Midbrain (tissue), 1 donor: ENCODE results near the gene ZNF18.
"Not testable (repeated sequence)": the region's sequence is repeated elsewhere in the genome, so short reads cannot be mapped to it uniquely, and the experiment has no call there.

ENCODE experiments used
- DNase-seq: peaks from one replicate; lab custom pipeline; 2025; lab: John Stamatoyannopoulos, UW

Gene ZNF18

DNA sequence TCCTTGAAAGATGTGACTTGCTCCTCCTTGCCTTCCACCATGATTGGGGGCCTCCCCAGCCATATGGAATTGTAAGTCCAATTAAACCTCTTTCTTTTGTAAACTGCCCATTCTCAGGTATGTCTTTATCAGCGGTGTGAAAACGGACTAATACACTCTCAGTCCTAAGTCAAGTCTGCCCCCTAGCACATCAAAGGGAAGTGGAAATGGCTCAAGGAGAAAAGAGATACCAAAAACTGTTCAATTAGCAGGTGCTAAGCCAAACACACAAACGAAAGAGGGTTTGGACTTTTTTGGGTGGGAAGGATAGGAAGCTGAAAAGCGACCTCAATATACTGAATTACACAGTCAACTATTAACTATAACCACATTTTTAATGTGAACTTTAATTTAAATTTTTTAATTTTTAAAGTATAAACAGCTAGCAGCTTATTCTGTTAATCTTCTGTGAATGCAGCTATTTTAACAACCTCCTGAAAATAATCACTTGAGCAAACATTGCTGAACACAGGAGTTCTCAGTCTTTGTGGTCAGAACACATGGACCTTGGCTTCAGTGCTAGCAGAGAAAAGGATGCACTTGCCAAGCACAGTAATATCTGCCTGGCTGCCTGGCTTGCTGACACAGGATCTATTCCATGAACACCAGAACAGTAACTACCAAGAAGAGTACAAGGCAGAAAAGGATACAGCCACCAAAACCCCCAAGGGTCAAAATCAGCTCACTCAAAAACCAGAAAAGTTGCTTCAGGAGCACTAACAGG, 10.9 kb downstream of the ZNF18 start:
- peak; percentile 14 for DNase-seq

DNA sequence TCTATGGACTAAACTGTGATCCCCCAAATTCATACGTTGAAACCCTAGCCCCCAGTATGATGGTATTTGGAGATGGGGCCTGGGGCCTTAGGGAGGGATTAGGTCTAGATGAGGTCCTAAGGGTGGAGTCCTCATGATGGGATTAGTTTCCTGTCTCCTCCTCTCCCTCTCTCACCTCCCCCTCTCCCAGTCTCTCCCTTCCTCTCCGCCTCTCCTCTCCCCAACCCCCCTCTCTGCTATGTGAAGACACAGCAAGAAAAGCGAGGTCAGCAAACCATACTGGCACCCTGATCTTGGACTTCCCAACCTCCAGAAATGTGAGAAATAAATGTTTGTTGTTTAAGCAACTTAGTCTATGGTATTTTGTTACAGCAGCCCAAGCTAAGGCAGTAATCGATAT, 15.4 kb downstream of the ZNF18 start:
- DNase-seq = no peak

DNA sequence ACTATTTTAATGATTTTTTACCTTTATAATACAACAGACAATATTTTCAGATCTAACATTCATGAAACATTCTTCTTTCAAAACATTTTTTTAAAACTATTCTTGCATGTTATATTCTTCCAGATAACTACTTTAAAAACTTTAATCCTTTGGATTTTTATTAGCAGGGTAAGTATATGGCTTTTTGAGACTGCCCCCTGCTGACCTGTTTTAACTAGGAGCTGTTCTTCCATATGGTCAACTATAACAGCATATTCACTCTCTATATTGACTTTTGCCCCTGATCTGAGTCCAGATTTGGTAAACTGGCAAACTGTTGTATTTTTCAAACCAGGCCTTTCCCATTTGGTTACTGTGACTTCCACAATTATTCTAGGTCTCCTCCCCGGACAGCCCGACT, 16.5 kb downstream of the ZNF18 start:
- no peak for DNase-seq

DNA sequence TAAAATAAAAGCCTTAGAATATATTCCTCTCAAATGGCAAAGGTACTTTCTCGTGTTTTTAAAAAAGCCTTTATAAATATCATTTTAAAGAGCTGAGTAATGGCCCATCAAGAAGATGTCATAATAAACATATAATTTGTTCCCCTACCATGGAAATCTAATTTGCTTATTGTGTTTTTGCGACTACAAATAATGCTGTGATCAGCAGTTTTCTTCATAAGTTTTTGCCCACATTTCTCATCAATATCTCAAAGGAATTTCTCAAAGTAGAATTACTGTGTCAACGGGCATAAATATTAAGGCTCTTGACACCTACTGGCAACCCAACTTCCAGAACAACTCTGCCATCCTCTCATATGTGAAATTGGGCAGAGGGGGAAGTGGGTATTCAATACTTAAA, 17.5 kb downstream of the ZNF18 start:
- DNase-seq = no peak

DNA sequence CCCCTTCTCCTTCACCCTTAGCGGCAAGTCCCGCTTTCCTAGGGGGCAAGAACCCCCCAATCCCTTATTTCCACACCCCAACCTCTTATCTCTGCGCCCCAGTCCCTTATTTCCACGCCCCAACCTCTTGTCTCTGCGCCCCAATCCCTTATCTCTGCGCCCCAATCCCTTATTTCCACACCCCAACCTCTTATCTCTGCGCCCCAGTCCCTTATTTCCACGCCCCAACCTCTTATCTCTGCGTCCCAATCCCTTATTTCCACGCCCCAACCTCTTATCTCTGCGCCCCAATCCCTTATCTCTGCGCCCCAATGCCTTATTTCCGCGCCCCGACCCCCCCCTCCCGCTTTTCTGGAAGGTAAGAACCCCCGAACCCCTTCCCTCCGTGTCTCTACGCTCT, 24.5 kb downstream of the ZNF18 start:
- DNase-seq = not testable (repeated sequence)

DNA sequence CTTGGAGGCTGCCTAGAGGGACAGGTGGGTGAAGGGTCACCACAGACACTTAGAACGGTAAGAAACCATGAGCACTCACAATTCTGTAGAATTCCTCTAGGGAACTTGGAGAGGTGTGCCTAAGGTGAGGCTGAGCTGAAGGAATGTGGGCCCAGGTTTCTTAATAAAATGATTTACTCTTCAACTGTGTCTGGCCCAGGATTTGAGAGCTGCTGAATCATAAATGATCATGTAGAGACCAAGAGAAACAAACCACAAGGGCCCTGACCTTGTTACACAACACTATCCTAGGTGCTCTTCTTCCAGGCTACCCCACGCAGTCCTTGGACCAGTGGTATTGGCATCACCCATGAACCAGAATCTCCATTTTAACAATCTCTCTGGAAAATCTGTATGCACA, 27.7 kb downstream of the ZNF18 start:
- DNase-seq = no peak

DNA sequence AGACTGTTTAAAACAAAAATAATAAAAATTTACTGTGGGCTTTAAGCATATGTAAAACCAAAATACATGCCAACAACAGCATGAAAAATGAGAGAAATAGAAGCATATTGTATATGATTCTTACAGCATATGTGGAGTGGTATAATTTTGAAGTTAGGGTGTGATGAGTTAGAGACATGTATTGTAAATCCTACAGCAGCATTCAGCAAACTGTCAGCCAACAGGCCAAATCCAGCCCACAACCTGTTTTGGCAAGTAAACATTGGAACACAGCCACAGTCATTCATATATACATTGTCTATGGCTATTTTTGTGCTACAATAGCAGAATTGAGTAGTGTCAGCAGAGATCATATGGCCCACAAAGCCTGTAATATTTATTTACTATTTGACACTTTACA, 42.3 kb downstream of the ZNF18 start:
- no peak for DNase-seq

DNA sequence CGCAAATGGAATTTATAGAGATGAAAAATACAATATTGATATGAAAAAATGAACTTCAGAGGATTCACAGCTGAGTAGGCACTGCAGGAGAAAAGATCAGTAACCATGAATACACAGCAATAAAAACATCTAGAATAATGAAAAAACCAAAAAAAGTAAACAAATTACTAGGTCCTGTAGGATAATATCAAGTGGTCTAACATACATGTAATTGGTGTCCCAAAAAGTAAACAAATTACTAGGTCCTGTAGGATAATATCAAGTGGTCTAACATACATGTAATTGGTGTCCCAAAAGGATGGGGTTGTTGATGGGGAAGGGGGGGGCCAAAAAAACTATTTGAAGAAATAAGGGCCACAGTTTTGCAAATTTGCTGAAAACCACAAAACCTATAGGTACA, 43.4 kb downstream of the ZNF18 start:
- DNase-seq = no peak

DNA sequence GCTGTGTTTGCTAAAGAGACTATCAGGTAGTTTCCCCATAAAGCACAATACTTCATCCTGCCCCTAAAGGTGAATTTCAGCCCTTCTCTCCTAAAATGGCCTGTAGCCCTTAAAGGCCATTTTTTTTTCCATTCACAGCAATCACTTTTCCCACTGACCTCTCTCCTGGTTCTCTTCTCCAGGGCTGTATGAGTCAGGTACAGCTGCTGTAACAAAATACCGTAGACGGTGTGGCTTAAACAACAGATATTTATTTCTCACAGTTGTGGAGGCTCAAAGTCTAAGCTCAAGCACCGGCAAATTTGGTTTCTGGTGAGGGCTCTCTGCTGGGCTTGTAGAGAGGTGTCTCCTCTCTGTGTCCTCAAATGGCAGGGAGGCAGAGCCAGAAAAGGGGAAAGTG, 44.7 kb downstream of the ZNF18 start:
- DNase-seq = no peak

DNA sequence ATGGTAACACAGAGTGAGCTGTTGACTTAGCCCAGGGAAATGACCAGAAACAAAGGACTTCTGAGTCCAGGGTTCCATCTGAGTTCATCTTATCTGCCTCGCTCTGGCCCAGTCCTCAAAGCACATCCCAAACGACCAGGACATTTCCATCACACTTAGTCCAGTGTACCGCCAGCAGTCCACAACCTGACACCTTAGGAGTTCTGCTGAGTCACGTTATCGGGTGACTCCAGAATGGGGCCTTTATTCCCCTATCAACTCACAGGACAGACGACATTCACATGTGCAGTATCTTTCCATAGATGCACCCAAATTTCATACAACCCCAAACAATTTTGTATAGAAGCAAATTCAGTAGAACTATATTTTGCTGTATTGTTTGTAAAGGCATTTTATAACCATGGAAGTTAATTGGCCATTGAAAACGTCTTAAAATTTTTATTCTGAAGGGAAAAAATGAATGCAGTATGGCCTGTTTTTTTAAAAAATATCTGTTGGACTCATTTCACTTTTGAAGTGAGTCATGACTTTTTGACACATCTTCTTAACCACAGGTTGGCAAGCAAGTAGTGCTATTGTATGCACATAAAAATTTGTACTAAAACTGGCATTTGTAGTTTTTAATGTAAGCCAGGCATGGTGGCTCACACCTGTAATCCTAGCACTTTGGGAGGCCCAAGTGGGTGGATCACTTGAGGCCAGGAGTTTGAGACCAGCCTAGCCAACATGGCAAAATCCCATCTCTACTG, 46.3 kb downstream of the ZNF18 start:
- DNase-seq = no peak

DNA sequence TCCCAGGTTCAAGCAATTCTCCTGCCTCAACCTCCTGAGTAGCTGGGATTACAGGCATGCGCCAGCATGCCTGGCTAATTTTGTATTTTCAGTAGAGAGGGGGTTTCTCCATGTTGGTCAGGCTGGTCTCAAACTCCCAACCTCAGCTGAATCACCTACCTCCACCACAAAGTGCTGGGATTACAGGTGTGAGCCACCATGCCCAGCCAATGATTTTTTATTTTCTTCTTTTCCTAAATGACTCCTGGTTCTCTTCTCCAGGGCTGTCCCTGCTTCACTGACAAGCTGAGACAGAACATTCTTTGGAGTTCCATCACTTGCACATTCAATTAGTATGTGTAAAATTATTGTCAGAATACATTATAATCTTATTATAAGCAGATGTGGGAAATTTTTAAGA, 47.7 kb downstream of the ZNF18 start:
- DNase-seq = not testable (repeated sequence)

DNA sequence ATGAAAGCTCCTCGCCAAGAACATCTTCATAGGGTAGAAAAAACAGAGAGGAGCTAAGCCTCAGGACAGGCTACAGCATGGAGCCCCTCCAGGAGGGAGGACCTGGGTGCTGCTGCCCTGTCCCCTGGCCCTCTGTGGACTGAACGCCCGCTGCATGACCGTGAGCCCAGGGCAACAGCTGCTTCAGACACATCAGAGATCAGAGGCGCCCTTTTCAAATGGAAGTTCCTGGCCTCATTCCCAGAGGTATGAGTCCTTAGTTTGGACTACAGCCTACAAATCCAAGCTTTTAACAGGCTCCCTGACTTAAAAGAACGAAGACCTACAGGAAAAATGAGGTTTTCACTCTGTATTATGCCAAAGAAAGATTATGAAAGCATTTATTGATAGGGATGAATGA, 48.5 kb downstream of the ZNF18 start:
- no peak for DNase-seq

DNA sequence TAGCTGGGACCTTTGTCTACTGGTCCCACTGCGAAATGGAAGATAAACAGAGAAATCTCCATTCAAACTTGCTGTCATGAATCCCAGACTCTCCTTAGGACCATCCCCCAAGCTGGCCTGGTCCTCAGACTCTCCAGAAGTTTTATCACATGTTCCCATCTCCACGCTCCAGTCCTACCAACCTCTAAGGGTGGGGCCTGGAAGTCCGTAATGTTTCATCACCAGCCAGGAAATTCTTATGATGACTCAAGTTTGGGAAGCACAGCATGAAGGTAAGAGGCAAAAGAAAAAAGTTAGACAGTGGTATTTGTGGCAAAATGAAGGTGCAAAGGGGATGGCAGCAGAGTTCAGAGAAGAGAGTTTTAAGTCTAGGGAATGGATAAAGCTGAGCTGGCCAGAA, 52.7 kb downstream of the ZNF18 start:
- no peak for DNase-seq

DNA sequence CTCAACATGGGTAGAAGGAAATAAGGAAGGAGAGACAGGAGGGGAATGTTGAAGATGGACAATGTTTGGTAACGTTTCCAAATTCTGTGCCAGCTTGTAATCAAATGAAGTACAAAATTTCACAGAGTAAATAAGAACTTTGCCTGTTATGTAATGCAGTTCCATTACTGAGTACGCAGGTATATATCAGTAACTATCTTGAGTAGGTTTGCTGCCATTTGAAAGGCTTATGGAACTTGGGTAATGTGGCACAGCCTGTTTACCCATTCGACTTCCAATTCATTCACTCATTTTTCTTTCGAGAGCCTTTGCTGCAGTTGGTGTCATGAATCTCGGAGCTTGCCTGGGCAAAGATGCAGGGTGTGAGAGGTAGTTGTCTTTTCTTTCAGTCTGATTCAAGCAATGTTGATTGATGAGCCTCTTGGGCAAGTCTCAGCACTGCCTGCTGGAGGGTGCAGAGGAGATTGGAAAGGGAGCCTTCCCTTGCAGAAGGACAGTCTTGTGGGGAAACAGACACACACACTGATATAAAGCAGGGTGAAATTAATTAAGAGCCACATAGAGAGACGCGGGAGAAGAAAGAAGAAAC, 53.4 kb downstream of the ZNF18 start:
- no peak for DNase-seq

DNA sequence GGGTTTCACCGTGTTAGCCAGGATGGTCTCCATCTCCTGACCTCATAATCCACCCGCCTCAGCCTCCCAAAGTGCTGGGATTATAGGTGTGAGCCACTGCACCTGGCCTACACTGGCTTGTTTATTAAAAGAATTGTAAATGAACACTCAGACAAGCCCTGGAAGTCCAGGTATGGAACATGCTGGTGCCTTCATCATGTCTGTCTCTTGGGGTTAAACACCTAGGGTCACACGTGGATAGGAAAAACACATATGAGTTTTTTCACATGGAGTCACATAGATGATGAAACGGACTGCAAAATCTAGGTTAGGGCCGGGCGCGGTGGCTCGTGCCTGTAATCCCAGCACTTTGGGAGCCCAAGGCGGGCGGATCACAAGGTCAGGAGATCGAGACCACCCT, 54.2 kb downstream of the ZNF18 start:
- DNase-seq = not testable (repeated sequence)

DNA sequence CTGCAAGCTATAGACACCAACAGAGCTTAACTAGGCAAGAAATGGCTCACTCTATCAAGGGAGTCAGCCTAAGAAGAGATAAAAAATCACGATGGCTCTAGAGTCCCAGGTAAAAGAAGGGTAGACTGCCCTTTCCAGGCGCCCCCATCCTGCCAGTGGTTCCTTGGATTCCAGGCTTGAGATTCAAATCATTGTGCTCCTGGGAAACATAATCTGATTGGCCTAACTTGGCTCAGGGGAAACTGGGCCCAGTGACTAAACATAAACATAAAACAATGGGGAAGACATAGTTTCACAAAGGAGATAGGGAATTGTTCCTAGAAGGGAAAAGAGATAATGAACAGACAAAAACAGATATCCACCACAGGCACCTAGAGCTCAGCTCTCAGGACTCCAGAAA, 56.4 kb downstream of the ZNF18 start:
- DNase-seq = no peak

DNA sequence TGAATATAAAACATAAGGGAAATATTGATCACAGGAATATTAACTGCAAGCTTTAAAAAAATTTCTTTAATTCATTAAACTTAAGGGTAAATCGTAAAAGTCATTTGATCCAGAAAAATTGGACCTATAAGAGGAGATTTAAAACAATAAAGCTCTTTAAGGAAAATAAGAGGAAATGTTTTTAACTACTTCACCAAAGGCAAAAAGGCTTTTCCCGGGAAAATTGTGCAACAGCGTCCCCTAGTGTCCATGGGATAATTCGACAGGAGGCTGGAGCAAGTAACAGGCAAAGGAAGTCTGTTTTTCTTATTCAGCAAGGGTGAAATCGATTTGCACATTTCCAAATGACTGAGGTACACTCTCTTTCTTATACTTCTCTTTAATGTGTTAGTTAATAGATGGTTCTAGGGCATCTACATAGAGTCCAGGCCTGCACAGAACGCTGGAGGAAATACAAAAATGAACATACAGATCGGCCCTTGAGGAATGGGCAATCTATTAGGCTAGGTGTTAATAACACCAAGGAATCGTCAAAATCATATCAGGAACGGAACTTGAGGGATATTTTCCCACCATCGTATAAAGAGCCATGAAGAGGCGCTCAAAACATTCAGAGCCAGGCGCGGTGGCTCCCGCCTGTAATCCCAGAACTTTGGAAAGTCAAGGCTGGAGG, 61.4 kb downstream of the ZNF18 start:
- DNase-seq = peak; percentile 68

DNA sequence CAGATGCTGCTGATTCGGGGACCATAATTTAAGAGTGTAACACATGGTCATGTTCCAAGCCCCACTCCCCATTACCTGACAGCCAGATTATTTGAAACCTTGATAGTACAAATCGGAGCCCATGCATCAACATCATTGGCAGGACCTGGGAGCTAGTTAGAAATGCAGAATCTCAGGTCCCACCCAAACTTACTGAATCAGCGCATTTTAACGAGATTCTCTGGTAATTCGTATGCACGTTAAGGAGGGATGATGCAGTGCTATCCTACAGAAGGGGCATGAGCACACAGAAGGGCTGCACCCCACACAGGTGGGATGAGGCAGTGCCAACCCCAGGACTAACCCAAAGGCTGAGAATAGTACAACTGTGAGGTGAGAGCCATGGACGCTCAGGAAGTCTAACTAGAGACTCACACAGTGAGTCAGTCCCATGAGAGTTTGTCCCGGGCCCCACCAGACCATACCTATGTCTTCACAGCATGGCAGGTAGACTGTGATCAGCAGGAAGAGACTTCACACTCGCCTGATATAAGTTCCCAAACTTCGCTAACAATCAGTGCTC, 64.9 kb downstream of the ZNF18 start:
- DNase-seq = no peak

DNA sequence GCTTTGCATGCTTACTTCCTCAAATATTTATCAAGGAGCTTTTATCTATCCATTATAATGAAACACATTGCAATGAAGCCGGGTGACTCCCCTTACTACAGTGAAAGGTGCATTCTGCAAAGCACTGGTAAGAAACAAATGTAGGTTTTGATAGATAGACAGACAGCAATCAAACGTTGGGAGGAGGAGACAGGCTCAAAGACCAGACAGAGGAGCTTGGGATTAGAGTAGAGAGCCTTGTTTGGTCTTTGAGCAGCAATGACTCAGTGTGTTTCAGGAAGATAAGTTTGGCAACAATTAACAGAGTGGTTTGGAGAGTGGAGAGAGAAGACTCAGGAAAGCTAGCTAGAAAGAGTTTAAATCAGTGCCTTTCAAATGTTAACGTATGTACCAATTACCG, 68.8 kb downstream of the ZNF18 start:
- DNase-seq = no peak
